DOHH2 (cell line): ENCODE measurements around the gene ZNF284.

ENCODE experiments used
- H3F3A ChIP-seq: fragments of 200-600 bp; sonication (generic), shearing (Covaris generic); 2 replicates; pipeline ENCODE4 v1.6.0; 2016; ENCODE audit warnings: antibody characterized with exemption, mild to moderate bottlenecking; ENCODE audit not compliant: control insufficient read depth, insufficient read depth
- H3K27ac ChIP-seq: fragments of 200-600 bp; sonication (generic); 2 replicates; pipeline ENCODE4 v1.5.1; 2014; ENCODE audit warnings: low read depth, mild to moderate bottlenecking, low read length, moderate library complexity
- H3K27me3 ChIP-seq: fragments of 200-600 bp; sonication (generic); 2 replicates; pipeline ENCODE4 v1.6.1; 2014; ENCODE audit warnings: mild to moderate bottlenecking, low read length, mixed read lengths; ENCODE audit not compliant: control insufficient read depth
- H3K36me3 ChIP-seq: fragments of 200-600 bp; sonication (generic); 2 replicates; pipeline ENCODE4 v1.6.1; 2014; ENCODE audit warnings: mild to moderate bottlenecking, low read length, moderate library complexity, mixed read lengths; ENCODE audit not compliant: control insufficient read depth
- H3K4me1 ChIP-seq: fragments of 200-600 bp; sonication (generic); 2 replicates; pipeline ENCODE4 v1.6.1; 2014; ENCODE audit warnings: mild to moderate bottlenecking, low read length, mixed read lengths; ENCODE audit not compliant: control insufficient read depth
- H3K4me2 ChIP-seq: fragments of 200-600 bp; sonication (generic); 2 replicates; pipeline ENCODE4 v1.6.0; 2014; ENCODE audit warnings: mild to moderate bottlenecking, low read length, moderate library complexity
- H3K4me3 ChIP-seq: fragments of 200-600 bp; sonication (generic); 2 replicates; pipeline ENCODE4 v1.5.1; 2014; ENCODE audit warnings: mild to moderate bottlenecking, low read length, mixed read lengths
- H3K79me2 ChIP-seq: fragments of 200-600 bp; sonication (generic); 2 replicates; pipeline ENCODE4 v1.6.1; 2014; ENCODE audit warnings: mild to moderate bottlenecking, low read length, mixed read lengths; ENCODE audit not compliant: control insufficient read depth
- H3K9me2 ChIP-seq: fragments of 200-600 bp; sonication (generic); replicated peaks from 2 replicates; pipeline ENCODE4 v1.6.1; 2014; ENCODE audit warnings: mild to moderate bottlenecking, low read length, mixed read lengths; ENCODE audit not compliant: control insufficient read depth
- H3K9me3 ChIP-seq: fragments of 200-600 bp; sonication (generic); 2 replicates; pipeline ENCODE4 v1.6.1; 2014; ENCODE audit warnings: antibody characterized with exemption, low read length, mixed read lengths; ENCODE audit not compliant: control insufficient read depth, insufficient read depth
- H4K20me1 ChIP-seq: fragments of 200-600 bp; sonication (generic); 2 replicates; pipeline ENCODE4 v1.6.0; 2014; ENCODE audit warnings: low read depth, mild to moderate bottlenecking, antibody characterized with exemption, low read length, moderate library complexity; ENCODE audit not compliant: control insufficient read depth, insufficient read depth
- EZH2phosphoT487 ChIP-seq: fragments of 200-600 bp; sonication (generic); IDR thresholded peaks from 2 replicates; pipeline ENCODE4 v1.6.1; 2017; ENCODE audit warnings: borderline replicate concordance, mild to moderate bottlenecking, antibody characterized with exemption, low read length, moderate library complexity, mixed read lengths
- TF ChIP-seq, protein P1 (sequence below): fragments of 200-600 bp; sonication (generic); IDR thresholded peaks from one replicate; pipeline ENCODE4 v1.5.1; 2014; ENCODE audit warnings: antibody characterized with exemption, mild to moderate bottlenecking, low read depth, low read length; ENCODE audit not compliant: poor library complexity, severe bottlenecking

ZNF284 gene

DNA sequence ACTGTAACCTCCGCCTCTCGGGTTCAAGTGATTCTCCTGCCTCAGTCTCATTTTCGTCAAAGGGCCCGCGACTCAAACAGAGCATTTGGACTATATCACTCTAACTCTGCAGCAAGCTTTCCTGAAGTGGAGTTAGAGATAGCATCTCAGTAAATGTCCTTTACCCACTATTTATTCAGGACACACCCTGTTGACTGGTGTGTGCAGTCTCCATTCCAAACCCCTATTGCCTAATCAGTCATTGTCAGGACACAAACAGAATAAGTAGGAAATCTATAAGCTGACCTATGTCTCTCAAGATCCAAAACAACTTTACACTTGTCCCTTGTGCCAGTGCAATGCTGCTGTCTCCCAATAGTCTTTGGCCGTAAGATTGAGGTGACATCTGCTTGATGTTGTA lies 45.3 kb upstream of the ZNF284 start:
- H3K36me3 ChIP-seq: no peaks in the 10 kb centered on the region
- peaks cover 24% of the 10 kb centered on the region for H3K9me3 ChIP-seq
- no peaks in the 10 kb centered on the region for H3K27me3 ChIP-seq
- no peaks in the 10 kb centered on the region for H3F3A ChIP-seq
- TF ChIP-seq, protein P1, sequence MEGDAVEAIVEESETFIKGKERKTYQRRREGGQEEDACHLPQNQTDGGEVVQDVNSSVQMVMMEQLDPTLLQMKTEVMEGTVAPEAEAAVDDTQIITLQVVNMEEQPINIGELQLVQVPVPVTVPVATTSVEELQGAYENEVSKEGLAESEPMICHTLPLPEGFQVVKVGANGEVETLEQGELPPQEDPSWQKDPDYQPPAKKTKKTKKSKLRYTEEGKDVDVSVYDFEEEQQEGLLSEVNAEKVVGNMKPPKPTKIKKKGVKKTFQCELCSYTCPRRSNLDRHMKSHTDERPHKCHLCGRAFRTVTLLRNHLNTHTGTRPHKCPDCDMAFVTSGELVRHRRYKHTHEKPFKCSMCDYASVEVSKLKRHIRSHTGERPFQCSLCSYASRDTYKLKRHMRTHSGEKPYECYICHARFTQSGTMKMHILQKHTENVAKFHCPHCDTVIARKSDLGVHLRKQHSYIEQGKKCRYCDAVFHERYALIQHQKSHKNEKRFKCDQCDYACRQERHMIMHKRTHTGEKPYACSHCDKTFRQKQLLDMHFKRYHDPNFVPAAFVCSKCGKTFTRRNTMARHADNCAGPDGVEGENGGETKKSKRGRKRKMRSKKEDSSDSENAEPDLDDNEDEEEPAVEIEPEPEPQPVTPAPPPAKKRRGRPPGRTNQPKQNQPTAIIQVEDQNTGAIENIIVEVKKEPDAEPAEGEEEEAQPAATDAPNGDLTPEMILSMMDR: no peak
- no peak for TF ChIP-seq EZH2phosphoT487
- H3K4me3 ChIP-seq: no peak overlapping the region
- H3K9me2 ChIP-seq: no peaks in the 10 kb centered on the region
- H3K27ac ChIP-seq: no peak overlapping the region
- no peak overlapping the region for H3K4me2 ChIP-seq
- H4K20me1 ChIP-seq: no peaks in the 10 kb centered on the region
- peaks cover 9% of the 10 kb centered on the region; the same call in 1 of the 2 replicates for H3K4me1 ChIP-seq
- no peaks in the 10 kb centered on the region for H3K79me2 ChIP-seq

DNA sequence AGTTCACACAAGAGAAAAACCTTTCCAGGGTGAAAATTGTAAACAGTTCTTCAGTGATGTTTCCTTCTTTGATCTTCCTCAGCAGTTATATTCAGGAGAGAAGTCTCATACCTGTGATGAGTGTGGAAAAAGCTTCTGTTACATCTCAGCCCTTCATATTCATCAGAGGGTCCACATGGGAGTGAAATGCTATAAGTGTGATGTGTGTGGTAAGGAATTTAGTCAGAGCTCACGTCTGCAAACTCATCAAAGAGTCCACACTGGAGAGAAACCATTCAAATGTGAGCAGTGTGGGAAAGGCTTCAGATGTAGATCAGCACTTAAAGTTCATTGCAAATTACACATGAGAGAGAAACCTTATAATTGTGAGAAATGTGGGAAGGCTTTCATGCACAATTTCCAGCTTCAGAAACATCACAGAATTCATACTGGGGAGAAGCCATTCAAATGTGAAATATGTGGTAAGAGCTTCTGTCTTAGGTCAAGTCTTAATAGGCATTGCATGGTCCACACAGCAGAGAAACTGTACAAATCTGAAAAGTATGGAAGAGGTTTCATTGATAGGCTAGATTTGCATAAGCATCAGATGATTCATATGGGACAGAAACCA lies 39.9 kb upstream of the ZNF284 start:
- Histone ChIP-seq H3K36me3 (no peaks in the 10 kb centered on the region), H3F3A (no peaks in the 10 kb centered on the region), H3K4me2 (no peak overlapping the region), H4K20me1 (no peaks in the 10 kb centered on the region), H3K27me3 (no peaks in the 10 kb centered on the region), H3K4me3 (no peak overlapping the region), H3K4me1 (no peaks in the 10 kb centered on the region), H3K79me2 (no peaks in the 10 kb centered on the region), H3K9me2 (no peaks in the 10 kb centered on the region), H3K9me3 (peaks cover 26% of the 10 kb centered on the region), H3K27ac (no peak overlapping the region)
- no peak for TF ChIP-seq EZH2phosphoT487
- TF ChIP-seq, protein P1: no peak

GRCh38 chr19:44042147-44042546 lies 29.8 kb upstream of the ZNF284 start:
- H3K79me2 ChIP-seq: no peaks in the 10 kb centered on the region
- H3K27me3 ChIP-seq: no peaks in the 10 kb centered on the region
- no peaks in the 10 kb centered on the region for H3K9me2 ChIP-seq
- no peak overlapping the region for H3K4me2 ChIP-seq
- no peaks in the 10 kb centered on the region; the same call in 1 of the 2 replicates for H3K9me3 ChIP-seq
- TF ChIP-seq, protein P1: no peak
- no peak for TF ChIP-seq EZH2phosphoT487
- no peak overlapping the region for H3K4me3 ChIP-seq
- H3F3A ChIP-seq: no peaks in the 10 kb centered on the region
- no peaks in the 10 kb centered on the region for H4K20me1 ChIP-seq
- H3K36me3 ChIP-seq: no peaks in the 10 kb centered on the region
- H3K4me1 ChIP-seq: no peaks in the 10 kb centered on the region
- H3K27ac ChIP-seq: no peak overlapping the region
